ENCODE measurements around the gene INPP5J. TPM values are rescaled to one million over a fixed set of nuclear protein-coding genes. Genes with fewer than 3 reads are reported as not detected.

Gene INPP5J
- total RNA-seq, 1 experiment from 2014 or later: 3.1 TPM

DNA sequence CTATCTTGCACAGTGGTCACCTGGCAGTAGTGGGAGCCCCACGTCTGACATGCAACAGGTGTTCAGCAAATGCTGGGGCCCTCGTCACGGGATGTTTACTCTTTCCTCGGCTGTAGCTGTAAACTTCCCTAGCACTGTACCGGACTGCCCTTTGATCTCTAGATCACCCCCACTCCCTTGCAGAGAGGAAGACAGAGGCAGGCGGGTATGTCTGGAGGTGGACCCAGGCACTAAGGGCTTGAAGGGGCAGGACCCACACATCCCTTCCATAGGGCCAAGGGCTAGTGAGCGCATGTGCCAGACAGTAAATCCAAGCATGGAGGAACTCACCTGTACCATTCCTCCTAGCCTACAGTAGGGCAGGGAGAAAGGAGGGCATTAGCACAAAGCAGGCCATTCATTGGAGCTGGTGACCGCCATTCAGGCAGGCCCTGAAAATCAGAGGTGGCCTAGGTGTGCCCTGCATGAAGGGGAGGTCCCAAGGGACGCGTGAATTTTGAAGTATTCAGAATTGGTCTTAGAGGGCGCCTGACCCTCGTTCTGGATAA lies 43.6 kb upstream of the INPP5J start:
- POLR2A ChIA-PET (ENCODE audit: unreplicated experiment): no interaction called here

DNA sequence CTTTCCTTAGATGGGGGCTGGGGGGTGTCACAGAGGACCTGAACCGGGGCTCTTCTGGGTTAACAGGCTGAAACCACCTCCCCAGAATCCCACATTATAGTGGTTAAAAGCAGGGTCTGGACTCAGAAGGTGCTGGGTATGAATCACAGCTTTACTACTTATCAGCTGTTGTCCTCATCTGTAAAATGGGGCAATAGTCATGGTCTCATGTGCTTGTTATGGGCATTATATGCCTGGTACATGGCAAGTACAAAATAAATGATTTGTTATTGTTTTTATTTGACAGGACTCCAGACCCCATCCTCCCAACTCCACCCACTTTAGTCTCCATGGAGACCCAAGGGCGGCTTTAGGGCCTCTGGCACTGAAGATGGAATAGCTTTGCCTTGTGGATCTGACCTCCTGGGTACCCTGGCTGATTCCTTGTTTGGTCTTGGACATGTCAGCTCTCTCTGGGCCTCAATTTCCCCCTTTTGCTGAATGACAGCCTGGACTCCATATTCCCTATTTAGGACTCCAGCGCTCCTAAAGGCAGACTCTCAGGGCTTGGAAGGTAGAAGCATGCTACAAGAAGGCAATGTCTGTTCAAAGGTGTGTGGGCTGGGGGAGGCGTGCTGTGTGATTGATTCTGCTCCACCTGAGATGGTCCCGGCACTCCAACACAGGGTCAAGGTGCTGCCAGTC lies 42.5 kb upstream of the INPP5J start:
- Histone ChIP-seq H3K4me2 (ENCODE audit: low read length) (peak overlapping the region; percentile 95), H3K9ac (ENCODE audit: low read length) (peak overlapping the region; percentile 89; the same call in 1 of the 2 replicates), H3K9me2 (replicated peaks; ENCODE audit: low read length) (no peaks in the 10 kb centered on the region), H4K20me1 (ENCODE audit: low read length) (peaks cover 10% of the 10 kb centered on the region; the same call in 1 of the 2 replicates), H2AFZ (ENCODE audit: low read length) (peak overlapping the region; percentile 69), H3K79me2 (ENCODE audit: low read length) (peaks cover 42% of the 10 kb centered on the region), H3K27me3 (ENCODE audit: low read length) (no peaks in the 10 kb centered on the region), H3F3A (ENCODE audit: low read length, unreplicated experiment) (no peaks in the 10 kb centered on the region), H3K27ac (ENCODE audit: low read length) (no peak overlapping the region), H3K4me1 (ENCODE audit: insufficient read depth, low read length) (peaks cover 26% of the 10 kb centered on the region), H3K4me3 (ENCODE audit: low read length) (peak overlapping the region; percentile 73), H3K36me3 (ENCODE audit: low read depth, low read length) (peaks cover 21% of the 10 kb centered on the region), H3K9me3 (ENCODE audit: low read length) (no peaks in the 10 kb centered on the region)
- ATAC-seq: no peak
- TF ChIP-seq EZH2phosphoT487 (IDR thresholded peaks at IDR 0.05; ENCODE audit: borderline replicate concordance, low read length) (no peak), CTCF (conservative IDR thresholded peaks at IDR 0.05; ENCODE audit: low read depth, low read length) (no peak), EZH2 (IDR thresholded peaks at IDR 0.05; ENCODE audit: low read length, unreplicated experiment) (no peak)
- ChIA-PET CTCF (interaction anchor here (1.0 to 1.4 kb wide), 2 partner anchors 27 to 111 kb away, joined by 4 to 9 read pairs; partner anchors contain the start of genes MORC2, SELENOM and TUG1), POLR2A (ENCODE audit: unreplicated experiment) (interaction anchor here (0.6 to 1.0 kb wide), 4 partner anchors 19 to 379 kb away, joined by 6 to 8 read pairs (median 7); partner anchors contain the start of genes MORC2 and TUG1)
- intact Hi-C loops (cut with micrococcal nuclease): no loop called here
- DNase-seq: no peak
- no TSS peak for BruUV-seq (replicated peaks)

More for the DNA sequence above, 43.6 kb upstream of the INPP5J start:
- H3K9me3 ChIP-seq (ENCODE audit: low read length): no peaks in the 10 kb centered on the region
- no peak overlapping the region for H3K4me3 ChIP-seq (ENCODE audit: low read length)
- H3K79me2 ChIP-seq (ENCODE audit: low read length): peaks cover 30% of the 10 kb centered on the region
- no peaks in the 10 kb centered on the region for H3F3A ChIP-seq (ENCODE audit: low read length, unreplicated experiment)
- peaks cover 13% of the 10 kb centered on the region; the same call in 1 of the 2 replicates for H3K36me3 ChIP-seq (ENCODE audit: low read depth, low read length)
- no TSS peak for BruUV-seq (replicated peaks)
- intact Hi-C loops (cut with micrococcal nuclease): no loop called here
- H3K4me1 ChIP-seq (ENCODE audit: insufficient read depth, low read length): peaks cover 22% of the 10 kb centered on the region
- TF ChIP-seq EZH2phosphoT487 (IDR thresholded peaks at IDR 0.05; ENCODE audit: borderline replicate concordance, low read length): no peak
- TF ChIP-seq EZH2 (IDR thresholded peaks at IDR 0.05; ENCODE audit: low read length, unreplicated experiment): no peak
- no peak for TF ChIP-seq CTCF (conservative IDR thresholded peaks at IDR 0.05; ENCODE audit: low read depth, low read length)
- CTCF ChIA-PET: no interaction called here
- peaks cover 10% of the 10 kb centered on the region; the same call in 1 of the 2 replicates for H4K20me1 ChIP-seq (ENCODE audit: low read length)
- no peaks in the 10 kb centered on the region for H3K27me3 ChIP-seq (ENCODE audit: low read length)
- no peak overlapping the region for H3K4me2 ChIP-seq (ENCODE audit: low read length)
- no peak for ATAC-seq
- H3K27ac ChIP-seq (ENCODE audit: low read length): no peak overlapping the region
- H3K9me2 ChIP-seq (replicated peaks; ENCODE audit: low read length): no peaks in the 10 kb centered on the region
- H2AFZ ChIP-seq (ENCODE audit: low read length): no peak overlapping the region
- DNase-seq: no peak
- H3K9ac ChIP-seq (ENCODE audit: low read length): no peak overlapping the region

Data from PC-3 (cell line).